GM21381 (cell line): ENCODE results near the gene ARL4D.
"Not testable (repeated sequence)": the region's sequence is repeated elsewhere in the genome, so short reads cannot be mapped to it uniquely, and the experiment has no call there.

Experiments used
- ATAC-seq: cut with Tn5 transposase; IDR thresholded peaks from one replicate; pipeline ENCODE4 v1.9.1; 2021; ENCODE audit warnings: mild to moderate bottlenecking, moderate library complexity; ENCODE audit not compliant: unreplicated experiment

The ARL4D gene

GRCh38 chr17:43419375-43419882, 20.6 kb downstream of the ARL4D start:
- ATAC-seq, result not testable (repeated sequence)

DNA sequence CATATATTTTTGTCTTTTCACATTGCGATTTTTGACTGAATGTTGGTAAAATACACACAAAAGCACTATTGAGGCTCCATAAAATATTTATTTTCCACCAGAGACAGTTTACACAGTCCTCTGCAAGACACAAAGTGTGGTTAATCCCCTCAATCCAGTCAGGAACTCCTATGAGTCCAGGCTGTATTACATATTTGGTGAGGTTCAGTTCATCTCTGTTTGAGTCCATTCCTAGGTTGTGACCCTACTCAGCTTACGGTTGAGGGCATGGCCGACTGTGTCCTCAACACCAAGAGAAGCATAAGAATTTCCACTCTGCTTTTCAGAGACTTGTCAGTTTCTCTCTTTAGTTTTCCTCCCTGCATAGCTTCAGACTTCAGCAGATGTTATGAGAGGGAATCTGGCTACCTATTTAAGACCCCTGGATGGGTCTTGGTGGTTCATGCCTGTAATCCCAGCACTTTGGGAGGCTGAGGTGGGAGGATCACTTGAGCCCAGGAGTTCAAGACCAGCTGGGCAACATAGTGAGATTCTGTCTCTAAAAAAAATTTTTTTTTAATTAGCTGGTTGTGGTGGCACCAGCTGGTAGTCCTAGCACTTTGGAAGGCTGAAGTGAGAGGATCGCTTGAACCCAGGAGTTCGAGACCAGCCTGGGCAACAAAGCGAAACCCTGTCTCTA, 25.1 kb downstream of the ARL4D start:
- ATAC-seq, result no peak

- no peak for ATAC-seq
Measured at GRCh38 chr17:43427362-43428043, 28.7 kb downstream of the ARL4D start.

DNA sequence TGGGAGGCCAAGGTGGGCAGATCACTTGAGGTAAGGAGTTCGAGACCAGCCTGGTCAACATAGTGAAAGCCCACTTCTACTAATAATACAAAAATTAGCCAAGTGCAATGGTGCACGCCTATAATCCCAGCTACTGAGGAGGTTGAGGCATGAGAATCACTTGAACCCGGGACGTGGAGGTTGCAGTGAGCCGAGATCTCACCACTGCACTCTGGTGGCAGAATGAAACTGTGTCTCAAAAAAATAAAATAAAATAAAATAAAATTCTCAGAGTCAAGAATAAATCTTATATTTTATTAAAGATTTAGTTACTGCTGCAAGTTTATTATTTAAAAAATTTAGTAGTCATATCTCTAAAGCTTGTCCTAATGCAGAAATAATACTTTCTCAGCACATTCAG, 29.7 kb downstream of the ARL4D start:
- no peak for ATAC-seq

DNA sequence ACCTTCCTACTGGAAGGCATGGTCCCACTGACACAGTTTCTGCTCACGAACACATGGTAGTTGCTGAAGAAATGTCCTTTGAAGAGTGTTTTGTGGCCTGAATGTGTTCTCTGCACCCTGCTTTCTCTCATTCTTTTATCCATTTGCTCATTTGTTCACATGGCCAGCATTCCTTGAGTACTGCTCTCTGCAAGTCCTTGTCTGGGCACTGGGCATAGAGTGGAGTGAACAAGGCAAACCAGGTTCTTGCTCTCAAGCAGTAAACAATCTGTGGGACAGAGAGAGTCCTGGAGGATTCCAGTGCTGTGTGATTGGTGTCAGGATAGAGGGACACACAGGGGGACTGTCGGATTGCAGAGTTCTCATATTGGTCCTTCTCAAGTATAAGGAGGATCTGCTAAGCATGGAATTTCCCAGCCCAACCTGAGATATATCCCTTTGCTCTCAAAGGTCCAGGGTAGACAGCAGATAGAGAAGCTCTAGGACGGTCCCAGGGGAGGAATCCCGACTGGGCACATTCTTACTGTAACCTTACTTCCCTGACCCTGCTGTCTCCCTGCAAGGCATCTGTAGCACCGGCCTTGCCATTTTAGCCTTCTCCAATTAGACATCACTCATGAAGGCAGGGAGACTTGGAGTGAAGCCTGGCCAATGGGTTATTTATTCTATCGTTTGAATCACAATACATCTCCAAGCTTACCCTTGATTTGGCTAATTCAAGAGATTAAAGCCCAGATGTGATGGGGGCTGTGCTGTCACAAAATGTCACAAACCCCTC, 32.3 kb downstream of the ARL4D start:
- no peak for ATAC-seq

DNA sequence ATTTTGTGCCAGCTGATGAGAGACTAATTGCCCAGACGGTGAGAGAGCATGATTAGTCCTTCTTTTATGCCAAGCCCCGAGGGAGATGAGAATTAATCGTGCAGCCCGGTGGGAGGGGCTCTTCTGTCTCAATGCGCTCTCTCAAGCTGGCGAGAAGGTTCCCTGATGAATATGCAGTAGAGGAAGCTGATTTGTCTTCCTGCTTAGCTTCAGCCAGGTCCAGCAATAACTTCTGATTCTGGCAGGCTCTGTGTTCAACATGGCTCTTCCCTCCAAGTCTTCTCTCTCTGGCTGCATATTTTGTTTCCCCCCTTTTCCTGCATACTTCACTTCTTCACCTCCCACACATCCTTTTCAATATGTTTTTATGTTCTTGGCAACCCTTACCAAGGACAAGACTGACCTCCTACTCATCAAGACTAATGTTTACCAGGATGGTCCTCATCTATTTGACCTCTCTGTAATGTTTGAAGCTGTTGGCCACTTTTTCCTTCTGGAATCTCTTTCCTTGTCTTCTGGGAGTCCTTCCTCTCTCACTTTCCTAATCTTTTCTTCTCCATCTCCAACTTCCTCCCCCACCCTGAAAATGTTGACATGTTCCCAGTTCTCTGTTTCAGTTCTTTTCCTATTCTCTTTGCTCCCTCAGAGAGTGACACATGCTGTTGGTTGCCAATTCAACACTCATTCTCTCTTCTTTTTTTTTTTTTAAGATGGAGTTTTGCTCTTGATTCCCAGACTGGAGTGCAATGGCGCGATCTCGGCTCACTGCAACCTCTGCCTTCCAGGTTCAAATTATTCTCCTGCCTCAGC, 33.1 kb downstream of the ARL4D start:
- no peak for ATAC-seq

GRCh38 chr17:43434902-43435319, 36.1 kb downstream of the ARL4D start:
- no peak for ATAC-seq

- no peak for ATAC-seq
Measured at GRCh38 chr17:43437756-43438155, 39.0 kb downstream of the ARL4D start.

GRCh38 chr17:43438626-43439025, 39.8 kb downstream of the ARL4D start:
- no peak for ATAC-seq

GRCh38 chr17:43439041-43439440, 40.2 kb downstream of the ARL4D start:
- ATAC-seq, result no peak

GRCh38 chr17:43442711-43443110, 43.9 kb downstream of the ARL4D start:
- no peak for ATAC-seq

- ATAC-seq, result no peak
Measured at GRCh38 chr17:43443381-43443780, 44.6 kb downstream of the ARL4D start.

DNA sequence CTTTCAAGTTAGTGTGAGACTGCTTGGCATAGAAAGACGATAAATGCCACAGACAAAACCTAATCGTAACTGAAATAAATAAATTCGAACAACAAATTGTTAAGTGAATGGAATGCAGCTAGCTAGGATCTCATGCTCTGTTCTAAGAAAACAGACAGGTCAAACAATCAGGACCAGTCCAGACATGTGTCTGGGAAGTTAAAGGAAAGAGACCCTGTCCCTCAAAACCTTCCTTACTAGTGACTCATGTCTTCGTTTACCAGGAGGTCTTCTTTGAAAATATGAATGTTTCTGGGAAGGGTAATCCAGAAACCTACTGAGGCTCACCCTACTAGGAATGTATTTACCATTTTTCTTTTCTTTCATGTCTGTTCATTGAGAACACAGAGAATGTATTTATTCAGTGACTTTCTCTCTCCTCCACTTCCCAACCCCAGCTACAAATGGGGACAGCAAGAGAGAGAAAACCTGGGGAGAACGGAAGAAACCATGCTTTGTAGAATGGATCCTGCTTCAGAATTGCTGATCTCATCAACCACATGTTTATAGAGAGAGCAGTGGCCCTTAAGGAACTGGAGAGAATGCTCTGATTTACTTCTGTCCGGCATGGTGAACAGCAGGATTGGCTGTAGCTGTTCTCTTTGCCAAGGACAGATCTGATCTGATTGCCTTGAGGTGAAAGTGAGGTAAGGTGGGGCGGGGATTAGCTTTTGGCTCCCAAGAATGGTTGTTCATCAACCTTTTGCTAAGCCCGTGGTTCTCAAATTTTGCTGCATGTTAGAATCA, 45.6 kb downstream of the ARL4D start:
- no peak for ATAC-seq

DNA sequence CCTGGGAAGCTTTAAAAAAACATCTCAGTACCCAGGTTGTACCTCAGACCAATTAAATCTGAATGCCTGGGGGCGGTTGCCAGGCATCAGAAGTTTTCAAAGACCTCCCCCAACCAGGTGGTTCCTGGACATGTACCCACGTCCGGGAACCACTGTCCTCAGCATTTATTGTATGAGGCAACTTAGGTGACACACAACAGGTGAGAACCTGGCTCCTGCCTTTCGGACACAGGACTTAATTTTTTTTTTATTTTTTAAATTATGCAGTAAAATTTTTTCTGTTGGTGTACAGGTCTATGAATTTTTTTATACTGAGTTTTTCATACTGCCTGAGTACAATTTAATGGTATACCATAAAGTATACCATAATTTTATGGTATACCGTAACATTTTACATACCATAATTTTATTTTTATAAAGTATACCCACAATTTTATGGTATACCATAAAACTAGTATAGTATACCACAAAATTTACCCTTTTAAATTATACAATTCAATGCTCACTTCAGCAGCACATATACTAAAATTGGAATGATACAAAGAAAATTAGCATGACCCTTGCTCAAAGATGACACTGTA, 46.3 kb downstream of the ARL4D start:
- no peak for ATAC-seq

- no peak for ATAC-seq
Measured at GRCh38 chr17:43446773-43447172, 48.0 kb downstream of the ARL4D start.

DNA sequence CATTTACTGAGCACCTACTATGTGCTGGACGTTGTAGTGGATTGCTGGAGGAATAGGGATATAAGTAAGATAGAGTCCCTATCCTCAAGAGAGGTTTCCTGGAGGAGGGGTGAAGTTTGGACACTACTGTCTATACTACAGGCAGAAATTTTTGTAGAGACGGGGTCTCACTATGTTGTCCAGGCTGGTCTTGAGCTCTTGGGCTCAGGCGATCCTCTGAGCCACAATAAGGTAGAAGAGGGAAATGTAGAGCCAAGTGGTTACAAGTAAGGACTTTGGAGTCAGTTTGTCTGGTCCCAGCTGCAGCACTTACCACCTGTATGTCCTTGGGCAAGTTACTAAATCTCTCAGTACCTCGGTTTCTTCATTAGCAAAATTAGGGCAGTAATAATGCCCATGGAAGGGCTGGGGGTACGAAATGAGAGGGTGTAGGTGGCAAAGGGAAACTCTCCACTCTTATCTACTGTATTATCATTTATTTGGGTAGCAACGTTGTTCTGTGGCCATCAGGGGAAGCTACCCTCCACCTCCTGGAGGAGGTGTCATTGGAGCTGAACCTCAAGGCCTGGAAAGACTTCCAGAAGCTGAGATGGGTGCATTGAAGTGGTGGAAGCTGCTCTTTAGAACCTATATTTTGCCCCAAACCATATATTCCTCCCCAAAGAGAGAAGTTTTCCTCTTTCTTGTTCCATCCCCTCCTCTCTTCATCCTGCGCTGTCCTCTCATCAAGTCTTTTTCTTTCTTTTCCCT, 50.1 kb downstream of the ARL4D start:
- no peak for ATAC-seq

- ATAC-seq, result no peak
Measured at GRCh38 chr17:43449470-43450248, 50.9 kb downstream of the ARL4D start.
